ENCODE results near the gene PDE11A. TPM values are rescaled to one million over a fixed set of nuclear protein-coding genes. Genes with fewer than 3 reads are reported as not detected.
A peak's percentile ranks its signal among the peaks of the same experiment; 100 is the strongest.

The PDE11A gene
- total RNA-seq, 1 donor from 2014 or later: 2.4 TPM

GRCh38 chr2:177724398-177725287 is 347.9 kb downstream of the PDE11A start:
- DNase-seq (ENCODE audit: low spot score): peak; percentile 75
- intact Hi-C loops (cut with DNase I): no loop called here
- ATAC-seq: peak; percentile 86

GRCh38 chr2:177723235-177723634 is 349.3 kb downstream of the PDE11A start:
- intact Hi-C loops (cut with DNase I): no loop called here
- no peak for DNase-seq (ENCODE audit: low spot score)
- no peak for ATAC-seq

- DNase-seq (ENCODE audit: low spot score): no peak
- ATAC-seq: no peak
- intact Hi-C loops (cut with DNase I): no loop called here
These were observed 350.6 kb downstream of the PDE11A start for GRCh38 chr2:177721818-177722567.

DNA sequence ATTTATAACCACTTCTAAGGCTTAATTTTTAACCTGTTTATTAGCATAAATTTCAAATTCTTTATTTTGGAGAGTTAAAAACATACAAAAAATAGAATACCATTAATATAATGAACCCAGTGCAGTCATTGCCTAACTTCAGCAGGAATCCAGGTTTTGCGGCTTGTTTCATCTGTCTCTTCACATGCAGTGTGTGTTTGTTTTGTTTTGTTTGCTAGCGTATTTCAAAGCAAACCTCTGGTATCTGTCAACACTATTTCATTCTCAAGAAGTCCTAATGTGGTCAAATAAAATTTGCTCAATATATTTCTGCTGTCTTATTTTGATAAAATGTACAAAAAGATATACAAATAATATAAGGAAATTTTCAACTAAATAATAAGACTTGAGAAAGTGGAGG is 351.5 kb downstream of the PDE11A start:
- intact Hi-C loops (cut with DNase I): no loop called here
- DNase-seq (ENCODE audit: low spot score) (no peak), ATAC-seq (no peak)

DNA sequence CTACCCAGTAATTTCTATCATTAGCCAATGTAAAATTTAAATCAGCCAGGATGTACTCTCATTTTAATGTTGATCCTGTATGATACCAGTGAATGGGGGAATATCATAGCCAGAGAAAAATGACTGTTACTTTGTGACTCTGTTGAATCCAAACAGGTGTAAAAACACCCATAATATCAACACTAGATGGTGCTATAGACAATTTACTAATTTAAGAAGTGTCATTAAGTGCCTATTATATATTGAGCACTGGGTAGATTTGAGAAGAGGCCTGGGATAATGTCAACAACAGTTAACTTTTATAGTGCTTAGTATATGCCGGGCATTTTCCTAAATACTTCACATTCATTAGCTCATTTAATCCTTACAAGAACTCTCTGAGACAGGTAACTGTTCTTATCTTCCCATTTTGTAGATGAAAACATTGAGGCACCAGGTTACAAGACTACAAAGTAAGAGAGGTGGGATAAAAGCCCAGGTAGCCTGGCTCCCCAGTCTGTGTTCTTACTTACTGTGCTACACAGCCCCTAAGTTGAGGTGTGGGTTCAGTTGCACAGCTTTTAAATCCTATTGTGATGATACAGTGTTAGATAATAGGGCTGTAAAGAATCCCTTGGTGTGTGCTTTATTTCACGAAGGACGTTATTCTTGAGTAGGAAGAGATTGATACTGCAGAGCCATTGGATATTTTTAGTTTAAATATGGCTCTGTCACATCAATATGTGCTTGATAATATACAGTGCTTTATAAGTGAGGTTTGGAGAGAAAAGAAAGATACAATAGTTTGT is 354.6 kb downstream of the PDE11A start:
- DNase-seq (ENCODE audit: low spot score) (no peak), ATAC-seq (no peak)
- intact Hi-C loops (cut with DNase I): no loop called here

DNA sequence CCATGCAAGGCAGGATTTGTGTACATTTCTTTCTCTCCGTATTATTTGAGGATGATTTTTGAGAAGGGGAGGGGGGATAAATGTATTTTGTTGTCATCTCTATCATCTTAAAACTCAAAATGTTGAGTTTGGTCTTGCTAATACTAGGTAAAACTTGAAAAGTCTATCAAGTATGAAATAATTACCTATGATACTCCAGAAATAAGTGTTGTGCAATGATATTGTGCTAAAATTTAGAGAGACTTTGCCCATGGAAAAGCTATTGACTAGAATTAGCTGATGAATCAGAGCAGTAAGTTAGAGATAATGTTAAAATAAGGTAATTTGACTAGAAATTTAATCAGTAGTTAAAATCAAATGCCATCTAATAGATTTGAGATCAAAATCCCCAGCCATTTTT is 356.1 kb downstream of the PDE11A start:
- no peak for DNase-seq (ENCODE audit: low spot score)
- intact Hi-C loops (cut with DNase I): no loop called here
- ATAC-seq: no peak

GRCh38 chr2:177715771-177716170 is 356.8 kb downstream of the PDE11A start:
- intact Hi-C loops (cut with DNase I): no loop called here
- ATAC-seq (no peak), DNase-seq (ENCODE audit: low spot score) (no peak)

- DNase-seq (ENCODE audit: low spot score) (no peak), ATAC-seq (no peak)
- intact Hi-C loops (cut with DNase I): no loop called here
These were observed 357.9 kb downstream of the PDE11A start for GRCh38 chr2:177714704-177715103.

DNA sequence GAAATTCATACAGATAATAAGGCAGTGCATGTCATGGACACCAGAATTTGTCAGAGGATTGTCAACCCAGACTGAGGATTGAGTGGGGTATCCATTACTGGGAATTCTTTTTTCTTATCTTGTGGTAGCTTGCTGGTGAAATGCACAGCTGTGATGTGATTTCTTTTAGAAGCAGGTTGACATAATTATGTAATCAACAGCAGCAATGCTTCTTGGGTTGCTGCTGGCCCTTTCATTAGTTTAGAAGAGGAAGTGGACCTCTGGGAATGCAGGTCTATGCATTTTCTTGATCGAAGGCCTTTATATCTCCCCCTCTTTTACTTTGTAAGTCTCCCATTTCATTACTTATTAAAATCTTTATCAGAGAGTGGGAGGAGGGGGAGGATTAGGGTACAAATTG is 360.1 kb downstream of the PDE11A start:
- no peak for ATAC-seq
- intact Hi-C loops (cut with DNase I): no loop called here
- DNase-seq (ENCODE audit: low spot score): no peak

DNA sequence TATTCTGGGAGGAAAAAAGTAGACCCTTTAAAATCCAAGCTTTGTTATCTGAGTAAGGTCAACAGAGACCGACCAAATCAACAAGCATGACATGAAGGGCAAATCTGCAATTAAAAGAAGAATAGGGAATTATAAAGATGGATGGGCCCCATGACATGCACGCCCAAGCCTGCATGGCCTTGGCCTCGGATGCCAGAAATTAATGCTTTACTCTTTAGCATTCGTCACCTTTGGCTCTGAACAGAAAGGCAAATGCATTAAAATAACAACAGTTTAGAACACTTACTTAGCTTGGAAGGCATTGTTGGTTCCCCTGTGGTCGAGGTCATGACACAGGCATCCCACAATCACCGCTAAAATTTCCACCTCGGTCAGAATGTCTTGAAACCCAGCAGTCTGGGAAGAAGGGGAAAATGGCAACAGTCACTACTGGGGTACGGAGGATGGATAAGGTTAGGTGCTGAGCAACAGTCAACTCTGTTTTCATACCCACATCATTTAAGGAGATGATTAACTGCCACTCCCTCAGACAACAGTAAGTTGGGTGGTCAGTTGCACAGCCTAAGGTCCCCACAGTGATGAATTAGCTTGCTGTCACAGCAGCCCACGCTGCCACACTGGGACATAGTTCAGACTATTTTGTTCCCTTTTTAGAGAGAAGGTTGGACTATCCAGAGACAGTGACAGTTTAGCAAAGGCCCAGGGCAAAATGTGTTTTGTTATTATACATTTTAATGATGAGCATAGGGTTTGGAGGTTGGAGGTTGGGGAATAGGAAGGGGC is 360.9 kb downstream of the PDE11A start:
- ATAC-seq (no peak), DNase-seq (ENCODE audit: low spot score) (no peak)
- intact Hi-C loops (cut with DNase I): no loop called here

DNA sequence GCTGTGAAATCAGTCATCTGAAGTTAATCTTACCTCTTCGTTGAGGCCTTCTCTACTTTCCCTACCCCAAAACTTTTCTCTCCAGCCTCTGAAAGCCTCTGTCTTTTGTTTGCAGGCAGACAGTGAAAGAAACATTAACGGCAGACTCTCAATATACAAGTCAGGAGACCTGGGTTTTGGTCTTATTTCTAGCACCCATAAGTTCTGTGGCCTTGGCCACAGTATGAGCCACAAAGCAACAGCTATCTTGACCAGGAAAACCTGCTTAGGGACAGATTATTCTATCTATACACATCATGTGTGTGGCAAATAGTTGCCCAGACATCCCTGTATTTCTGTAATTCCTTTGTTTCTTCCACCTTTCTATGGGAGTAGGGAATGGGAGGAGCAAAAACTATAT is 361.7 kb downstream of the PDE11A start:
- no peak for ATAC-seq
- intact Hi-C loops (cut with DNase I): no loop called here
- DNase-seq (ENCODE audit: low spot score): no peak

DNA sequence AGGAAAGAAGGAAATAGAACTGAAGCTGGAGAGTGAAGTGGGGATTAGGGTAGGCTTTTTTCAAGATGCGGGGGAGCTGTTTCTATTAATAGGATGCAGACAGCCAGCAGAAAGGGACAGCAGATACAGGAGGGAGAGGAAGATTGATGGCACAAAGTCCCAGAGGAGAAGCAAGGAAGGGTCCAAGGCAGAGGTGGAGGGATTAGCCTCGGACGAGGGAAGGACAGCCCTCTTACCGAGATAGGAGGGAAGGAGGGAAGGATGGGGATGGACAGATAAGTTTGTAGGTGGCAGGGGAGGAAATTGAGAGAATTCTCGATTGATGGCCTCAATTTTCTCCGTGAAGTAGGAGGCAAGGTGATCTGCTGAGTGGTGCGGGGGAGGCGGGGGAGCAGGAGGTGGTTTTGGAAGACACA is 362.6 kb downstream of the PDE11A start:
- intact Hi-C loops (cut with DNase I): no loop called here
- ATAC-seq: no peak
- no peak for DNase-seq (ENCODE audit: low spot score)

DNA sequence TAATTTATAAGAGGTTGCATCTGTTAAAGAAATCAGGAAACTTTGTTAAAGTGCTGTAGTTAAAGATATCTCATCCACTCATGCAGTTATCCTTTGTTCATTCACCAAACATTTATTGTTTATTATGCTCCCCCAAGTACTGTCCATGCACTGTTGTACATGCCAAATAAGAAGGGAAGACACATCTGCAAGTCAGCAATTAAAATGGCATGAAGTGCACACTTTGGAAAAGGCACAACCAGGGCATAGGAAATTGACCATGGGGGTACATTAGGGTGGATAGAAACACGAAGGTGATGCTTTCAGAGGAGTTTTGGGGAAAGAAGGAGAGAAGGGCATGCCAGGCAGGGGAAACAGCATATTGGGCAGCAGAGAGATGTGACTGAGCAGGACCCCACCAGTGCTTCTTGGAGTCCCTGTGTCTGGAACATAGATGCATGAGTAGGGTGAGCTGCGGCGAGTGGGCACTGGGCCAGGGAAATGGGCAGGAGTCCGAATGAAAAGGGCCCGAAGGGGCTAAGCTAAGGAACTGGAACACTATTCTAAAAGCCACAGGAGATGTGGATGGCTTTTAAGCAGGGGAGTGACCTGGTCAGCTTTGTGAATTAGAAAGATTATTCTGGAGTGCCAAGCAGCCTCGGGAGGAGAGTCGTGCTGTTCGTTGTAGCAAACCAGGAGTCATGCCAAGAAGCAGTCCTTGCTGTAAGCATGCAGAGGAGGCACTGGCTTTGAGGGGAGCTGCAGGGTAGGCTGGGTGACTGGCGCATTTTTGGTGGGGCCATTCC is 363.7 kb downstream of the PDE11A start:
- DNase-seq (ENCODE audit: low spot score): no peak
- intact Hi-C loops (cut with DNase I): no loop called here

GRCh38 chr2:177708106-177708505 is 364.5 kb downstream of the PDE11A start:
- intact Hi-C loops (cut with DNase I): no loop called here
- ATAC-seq (no peak), DNase-seq (ENCODE audit: low spot score) (no peak)

More for the DNA sequence above, 363.7 kb downstream of the PDE11A start:
- ATAC-seq: no peak

DNA sequence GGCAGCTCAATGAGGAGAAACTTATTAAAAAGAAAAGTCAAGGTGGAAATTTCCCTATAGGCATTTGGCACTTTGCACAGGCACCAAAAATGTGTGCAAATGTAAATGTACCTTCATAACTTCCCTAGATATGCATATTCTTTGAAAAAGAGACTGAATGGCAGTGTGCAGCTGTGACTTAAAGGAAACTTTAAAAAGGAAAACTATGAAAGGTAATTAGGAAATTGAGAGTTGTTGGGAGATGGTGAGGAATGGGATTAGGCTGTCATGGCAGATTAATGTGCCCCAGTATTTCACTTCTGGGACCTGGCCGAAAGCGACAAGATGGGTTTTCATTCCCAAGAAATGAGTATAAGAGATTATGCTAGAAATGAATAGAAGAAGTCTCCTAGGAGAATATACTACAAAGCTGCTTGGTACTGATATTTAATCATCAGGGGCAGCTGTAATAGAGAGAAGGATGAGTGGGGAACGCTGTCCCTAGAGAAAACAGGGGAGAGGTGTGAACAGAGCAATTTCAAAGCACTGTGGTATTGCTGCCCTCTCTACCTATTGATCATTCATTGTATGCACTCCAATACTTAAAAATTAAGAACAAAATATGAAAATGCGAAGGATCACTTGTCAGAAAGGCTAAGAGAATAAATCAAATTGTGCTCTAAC is 366.9 kb downstream of the PDE11A start:
- no peak for DNase-seq (ENCODE audit: low spot score)
- intact Hi-C loops (cut with DNase I): no loop called here
- ATAC-seq: no peak

DNA sequence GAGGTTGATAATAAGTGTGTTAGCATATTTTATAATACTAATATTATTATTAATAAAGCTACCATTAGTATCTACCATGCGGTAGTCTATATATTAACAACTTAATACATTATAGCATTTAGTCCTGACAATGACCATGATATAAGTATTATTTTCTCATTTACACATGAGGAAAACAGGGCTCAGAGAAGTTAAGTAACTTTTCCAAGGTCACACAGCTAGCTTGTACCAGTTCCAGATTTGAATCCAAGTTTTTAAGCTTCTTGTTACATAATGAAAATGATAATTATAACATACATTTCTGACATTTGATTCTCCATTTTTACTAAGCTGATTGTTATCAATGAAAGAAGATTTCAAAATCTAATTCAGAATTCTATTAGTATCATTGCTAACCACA is 369.4 kb downstream of the PDE11A start:
- intact Hi-C loops (cut with DNase I): loop anchor here (5.0 kb wide), 1 partner anchor 1969 kb away; no protein-coding TSS in a partner anchor
- ATAC-seq (no peak), DNase-seq (ENCODE audit: low spot score) (no peak)

- intact Hi-C loops (cut with DNase I): no loop called here
- ATAC-seq (no peak), DNase-seq (ENCODE audit: low spot score) (no peak)
These were observed 374.3 kb downstream of the PDE11A start for GRCh38 chr2:177698281-177698680.

DNA sequence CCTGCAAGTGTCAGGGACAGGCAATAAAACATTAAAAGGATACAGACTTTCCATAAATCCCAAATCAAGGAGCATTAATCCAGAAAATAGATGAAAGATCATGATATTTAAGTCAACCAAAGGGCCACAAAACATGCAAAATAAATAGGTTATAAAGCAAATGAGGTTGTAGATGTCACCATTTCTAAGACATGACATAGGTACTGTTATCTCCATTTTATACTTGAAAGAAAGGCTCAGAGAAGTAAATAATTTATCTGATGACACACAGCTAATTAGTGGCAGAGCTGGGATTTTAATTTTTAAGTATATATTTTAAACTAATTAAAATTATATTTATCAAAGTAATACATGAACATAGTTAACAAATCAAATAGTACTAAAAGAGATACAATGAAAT is 378.2 kb downstream of the PDE11A start:
- DNase-seq (ENCODE audit: low spot score) (no peak), ATAC-seq (no peak)
- intact Hi-C loops (cut with DNase I): no loop called here

All from sciatic nerve (tissue), 2 donors.